RWPE1 (cell line): ENCODE measurements around the gene FNTB.

Experiments
- CTCF ChIA-PET: fragments of 350-600 bp; sonication (Branson Sonifier 250); formaldehyde crosslinking; extraction: SDS; loops from one replicate; lab custom pipeline; 2021; lab: Yijun Ruan, JAX
- POLR2A ChIA-PET: fragments of 400-600 bp; formaldehyde crosslinking; extraction: SDS; loops from one replicate; lab custom pipeline; 2020; ENCODE audit warnings: antibody characterized with exemption; ENCODE audit not compliant: low non-redundant PET; lab: Yijun Ruan, JAX
- DNase-seq: peaks from one replicate; pipeline ENCODE4 v3.0.0; 2012; ENCODE audit warnings: low spot score
- H3K27ac ChIP-seq: fragments of 450-650 bp; 2 replicates; pipeline ENCODE4 v1.5.1; 2017
- CTCF ChIP-seq: fragments of 450-650 bp; conservative IDR thresholded peaks from 2 replicates; pipeline ENCODE4 v1.5.1; 2017; ENCODE audit warnings: low read depth, mild to moderate bottlenecking

Gene FNTB

DNA sequence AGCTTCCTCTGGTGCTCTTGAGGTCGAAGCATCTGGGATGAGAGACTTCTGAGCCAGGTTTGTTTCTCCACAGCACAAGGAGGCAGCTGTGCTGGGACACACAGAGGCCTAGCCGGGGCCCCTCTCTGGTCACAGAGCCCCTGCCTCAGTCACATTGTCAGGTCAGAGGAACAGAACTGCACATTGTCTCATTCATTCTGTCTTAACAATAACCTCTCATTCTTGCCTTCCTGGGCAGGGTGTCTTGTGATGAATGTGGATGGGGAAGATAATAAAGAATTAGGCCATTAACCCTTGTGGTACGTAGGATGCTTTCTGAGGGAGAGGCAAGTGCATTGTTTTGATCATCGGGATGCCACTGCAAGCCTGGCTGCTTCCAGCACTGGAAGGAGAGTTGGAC is 29.8 kb downstream of the FNTB start:
- ChIA-PET POLR2A (no interaction called here), CTCF (no interaction called here)
- DNase-seq, result no peak
- no peak for TF ChIP-seq CTCF
- H3K27ac ChIP-seq, result no peak overlapping the region

- peak; percentile 56 for TF ChIP-seq CTCF
- no peak overlapping the region for H3K27ac ChIP-seq
- CTCF ChIA-PET, result interaction anchor here (0.5 to 1.6 kb wide), 14 partner anchors 14 to 648 kb away, joined by 3 to 9 read pairs (median 3); partner anchors contain the start of genes FNTB and GPX2
- peak; percentile 42 for DNase-seq
- POLR2A ChIA-PET, result no interaction called here
These were observed 33.4 kb downstream of the FNTB start for GRCh38 chr14:65019944-65020566.

GRCh38 chr14:65024957-65025356 is 38.3 kb downstream of the FNTB start:
- DNase-seq, result no peak
- CTCF ChIA-PET, result no interaction called here
- H3K27ac ChIP-seq, result no peak overlapping the region
- POLR2A ChIA-PET, result no interaction called here
- no peak for TF ChIP-seq CTCF

DNA sequence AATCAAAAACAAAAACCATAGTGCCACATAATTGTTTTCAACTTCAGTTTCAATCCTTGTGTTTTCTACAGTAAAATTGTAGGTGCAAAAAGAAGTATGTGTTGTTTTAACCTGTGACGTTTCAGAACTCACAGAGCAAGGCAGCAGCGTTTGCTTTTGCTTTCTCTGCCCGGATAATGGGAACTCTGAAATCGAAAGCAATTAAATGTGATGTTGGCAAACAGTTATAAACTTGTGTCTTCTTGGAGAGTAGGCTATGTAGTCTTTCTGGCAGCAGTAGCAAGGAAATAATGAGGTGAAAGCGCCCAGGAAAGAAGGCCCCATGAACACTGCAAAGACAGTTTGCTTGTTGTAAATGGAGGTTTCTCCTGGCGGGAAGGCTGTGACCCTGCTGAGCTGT is 39.1 kb downstream of the FNTB start:
- no peak for TF ChIP-seq CTCF
- peak overlapping the region; percentile 21; the same call in 1 of the 2 replicates for H3K27ac ChIP-seq
- POLR2A ChIA-PET, result no interaction called here
- CTCF ChIA-PET, result no interaction called here
- no peak for DNase-seq

- peak overlapping the region; percentile 21; the same call in 1 of the 2 replicates for H3K27ac ChIP-seq
- CTCF ChIA-PET, result interaction anchor here (0.6 to 0.7 kb wide), 2 partner anchors 74 to 761 kb away, joined by 3 to 5 read pairs; no protein-coding TSS in a partner anchor
- no peak for DNase-seq
- TF ChIP-seq CTCF, result no peak
- POLR2A ChIA-PET, result no interaction called here
These were observed 39.8 kb downstream of the FNTB start for GRCh38 chr14:65026526-65026925.

DNA sequence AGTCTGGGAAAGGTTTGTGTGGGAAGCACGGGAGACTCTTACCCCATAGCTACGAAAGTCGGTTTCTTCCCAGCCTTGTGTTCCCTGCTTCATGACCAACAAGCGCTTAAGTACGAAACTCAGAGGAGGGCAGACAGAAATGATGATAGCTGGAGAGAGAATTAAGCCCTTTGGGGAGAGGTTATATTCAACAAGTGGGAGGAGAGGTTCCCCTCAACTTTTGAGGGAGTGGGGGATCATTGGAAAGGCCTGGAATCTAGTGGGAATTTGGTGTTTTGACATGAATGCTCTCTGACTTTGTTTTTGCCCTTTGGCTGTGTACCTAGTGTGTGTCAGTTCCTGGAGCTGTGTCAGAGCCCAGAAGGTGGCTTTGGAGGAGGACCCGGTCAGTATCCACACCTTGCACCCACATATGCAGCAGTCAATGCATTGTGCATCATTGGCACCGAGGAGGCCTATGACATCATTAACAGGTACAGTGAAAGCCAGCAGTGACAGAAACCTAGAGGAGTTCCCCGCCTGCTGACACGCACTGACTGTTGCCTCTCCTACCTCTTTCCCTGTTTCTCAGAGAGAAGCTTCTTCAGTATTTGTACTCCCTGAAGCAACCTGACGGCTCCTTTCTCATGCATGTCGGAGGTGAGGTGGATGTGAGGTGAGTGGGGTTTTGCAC is 40.6 kb downstream of the FNTB start:
- CTCF ChIA-PET, result interaction anchor here (0.7 kb wide), 1 partner anchor 762 kb away, joined by 3 read pairs; no protein-coding TSS in a partner anchor
- POLR2A ChIA-PET, result no interaction called here
- H3K27ac ChIP-seq, result no peak overlapping the region
- DNase-seq, result no peak
- no peak for TF ChIP-seq CTCF
